Mesenchymal stem cell (in vitro differentiated cells and primary cell): Measurements from ENCODE around the gene ATG10.
"Not testable (repeated sequence)": the region's sequence is repeated elsewhere in the genome, so short reads cannot be mapped to it uniquely, and the experiment has no call there.

ENCODE experiments used
- DNase-seq: peaks from one replicate; pipeline ENCODE4 v3.0.0-alpha.2; 2013
- H2AFZ ChIP-seq: one replicate; pipeline ENCODE4 v1.6.1; 2013; ENCODE audit warnings: low read depth, mild to moderate bottlenecking, control low read depth, inconsistent platforms, low read length, moderate library complexity
- H2AK5ac ChIP-seq: 2 replicates; pipeline ENCODE4 v1.6.1; 2013; ENCODE audit warnings: low read length, moderate library complexity, mild to moderate bottlenecking, inconsistent platforms; ENCODE audit not compliant: severe bottlenecking
- H2BK120ac ChIP-seq: one replicate; pipeline ENCODE4 v1.6.1; 2013; ENCODE audit warnings: low read depth, mild to moderate bottlenecking, inconsistent platforms, low read length, moderate library complexity
- H2BK12ac ChIP-seq, 2 experiments: one replicate each; pipeline ENCODE4 v1.6.1; 2013; ENCODE audit warnings: inconsistent platforms in 2 of 2, low read length in 2 of 2, mild to moderate bottlenecking in 2 of 2, moderate library complexity in 2 of 2, control low read depth in 1 of 2
- H2BK15ac ChIP-seq: one replicate; pipeline ENCODE4 v1.6.1; 2013; ENCODE audit warnings: mild to moderate bottlenecking, low read depth, inconsistent platforms; ENCODE audit not compliant: poor library complexity, severe bottlenecking
- H2BK5ac ChIP-seq: 2 replicates; pipeline ENCODE4 v1.6.1; 2013; ENCODE audit warnings: low read depth, mild to moderate bottlenecking, low read length, control low read depth, inconsistent platforms; ENCODE audit not compliant: poor library complexity, severe bottlenecking
- H3K14ac ChIP-seq, 2 experiments: one replicate each; pipeline ENCODE4 v1.6.1; 2013; ENCODE audit warnings: inconsistent platforms in 2 of 2, low read length in 2 of 2, control low read depth in 1 of 2, mild to moderate bottlenecking in 1 of 2, moderate library complexity in 1 of 2
- H3K18ac ChIP-seq, 2 experiments: one replicate each; pipeline ENCODE4 v1.6.1; 2013; ENCODE audit warnings: inconsistent platforms in 2 of 2, low read length in 2 of 2, control low read depth in 1 of 2, low read depth in 1 of 2, mild to moderate bottlenecking in 1 of 2
- H3K23ac ChIP-seq, 2 experiments: one replicate each; pipeline ENCODE4 v1.6.1; 2013; ENCODE audit warnings: inconsistent platforms in 2 of 2, low read length in 2 of 2, mild to moderate bottlenecking in 2 of 2, moderate library complexity in 2 of 2, control low read depth in 1 of 2
- H3K27ac ChIP-seq: 2 replicates; pipeline ENCODE4 v1.5.1; 2013; ENCODE audit warnings: mild to moderate bottlenecking, moderate library complexity, low read length, control low read depth, inconsistent platforms; ENCODE audit not compliant: poor library complexity, severe bottlenecking
- H3K27me3 ChIP-seq, 2 experiments: 2 replicates each; pipeline versions ENCODE4 v1.6.1 to v1.7.0; 2013; ENCODE audit warnings: low read length in 2 of 2, mild to moderate bottlenecking in 2 of 2, moderate library complexity in 2 of 2, control low read depth in 1 of 2, inconsistent platforms in 1 of 2; ENCODE audit not compliant: control insufficient read depth in 1 of 2, insufficient read depth in 1 of 2
- H3K36me3 ChIP-seq, 2 experiments: 2 replicates each; pipeline versions ENCODE4 v1.6.1 to v1.7.0; 2013; ENCODE audit warnings: low read length in 2 of 2, control low read depth in 1 of 2, inconsistent platforms in 1 of 2, low read depth in 1 of 2, mild to moderate bottlenecking in 1 of 2; ENCODE audit not compliant: insufficient read depth in 2 of 2, control insufficient read depth in 1 of 2
- H3K4ac ChIP-seq, 2 experiments: one replicate each; pipeline ENCODE4 v1.6.1; 2013; ENCODE audit warnings: inconsistent platforms in 2 of 2, low read length in 2 of 2, mild to moderate bottlenecking in 2 of 2, moderate library complexity in 2 of 2, control low read depth in 1 of 2, low read depth in 1 of 2
- H3K4me1 ChIP-seq: 2 replicates; pipeline ENCODE4 v1.6.1; 2013; ENCODE audit warnings: low read depth, low read length, control low read depth; ENCODE audit not compliant: control insufficient read depth, insufficient read depth
- H3K4me2 ChIP-seq: 2 replicates; pipeline ENCODE4 v1.6.1; 2013; ENCODE audit warnings: low read length, mild to moderate bottlenecking, inconsistent platforms; ENCODE audit not compliant: poor library complexity, severe bottlenecking
- H3K4me3 ChIP-seq, 2 experiments: 2 replicates each; pipeline versions ENCODE4 v1.5.1 to v1.7.0; 2013; ENCODE audit warnings: low read length in 2 of 2, mild to moderate bottlenecking in 2 of 2, control low read depth in 1 of 2, low read depth in 1 of 2; ENCODE audit not compliant: insufficient read depth in 1 of 2
- H3K79me1 ChIP-seq: replicated peaks from 2 replicates; pipeline ENCODE4 v1.6.1; 2013; ENCODE audit warnings: mild to moderate bottlenecking, control low read depth, low read length, inconsistent platforms; ENCODE audit not compliant: poor library complexity, severe bottlenecking
- H3K9ac ChIP-seq: 2 replicates; pipeline ENCODE4 v1.7.0; 2013; ENCODE audit warnings: mild to moderate bottlenecking, low read length, moderate library complexity
- H3K9me3 ChIP-seq: 2 replicates; pipeline ENCODE4 v1.7.0; 2013; ENCODE audit warnings: mild to moderate bottlenecking, low read length; ENCODE audit not compliant: control insufficient read depth
- H4K8ac ChIP-seq: one replicate; pipeline ENCODE4 v1.6.1; 2013; ENCODE audit warnings: inconsistent platforms, mild to moderate bottlenecking, low read length, moderate library complexity
- H4K91ac ChIP-seq: one replicate; pipeline ENCODE4 v1.6.1; 2013; ENCODE audit warnings: mild to moderate bottlenecking, low read length, inconsistent platforms
- WGBS: methylation state at CpG from one replicate; pipeline ENCODE4 v1.1.7; 2013; ENCODE audit warnings: mixed read lengths; 5-methylcytosine and 5-hydroxymethylcytosine counted together

ATG10 gene

GRCh38 chr5:82011761-82012160, 39.9 kb downstream of the ATG10 start:
- no peak overlapping the region for H4K8ac ChIP-seq
- no peak overlapping the region for H4K91ac ChIP-seq
- H3K4ac ChIP-seq, result no peak overlapping the region
- H2BK120ac ChIP-seq, result no peak overlapping the region
- H2BK12ac ChIP-seq, result no peak overlapping the region
- H2AK5ac ChIP-seq, result no peak overlapping the region
- no peak for DNase-seq
- no peak overlapping the region for H3K23ac ChIP-seq
- WGBS, result no CpG with 5 or more reads among the region's 1 CpG
- no peak overlapping the region for H3K14ac ChIP-seq
- no peak overlapping the region for H2BK5ac ChIP-seq
- no peaks in the 10 kb centered on the region for H3K4me1 ChIP-seq
- no peak overlapping the region for H3K9ac ChIP-seq
- H2BK15ac ChIP-seq, result no peak overlapping the region
- no peak overlapping the region for H3K27ac ChIP-seq
- H3K79me1 ChIP-seq, result peaks cover 3% of the 10 kb centered on the region
- H3K4me2 ChIP-seq, result no peak overlapping the region
- H3K4me3 ChIP-seq, result no peak overlapping the region
- no peak overlapping the region for H3K18ac ChIP-seq
- H2AFZ ChIP-seq, result no peak overlapping the region
- peaks cover 2% of the 10 kb centered on the region for H3K9me3 ChIP-seq
- no peaks in the 10 kb centered on the region for H3K36me3 ChIP-seq
- H3K27me3 ChIP-seq, result no peaks in the 10 kb centered on the region

- H4K91ac ChIP-seq, H3K27ac ChIP-seq, H3K36me3 ChIP-seq, H3K4me1 ChIP-seq, H3K18ac ChIP-seq, H3K4ac ChIP-seq, H2AK5ac ChIP-seq, H3K79me1 ChIP-seq, H4K8ac ChIP-seq, H2AFZ ChIP-seq, H3K14ac ChIP-seq, H2BK5ac ChIP-seq, H3K9me3 ChIP-seq, H3K23ac ChIP-seq, H2BK15ac ChIP-seq, H3K27me3 ChIP-seq, H3K9ac ChIP-seq, H3K4me2 ChIP-seq, H2BK12ac ChIP-seq, DNase-seq, H2BK120ac ChIP-seq, H3K4me3 ChIP-seq: not testable (repeated sequence)
- 81% methylated on average over 2 of the region's 4 CpGs for WGBS
These were observed 42.8 kb downstream of the ATG10 start for GRCh38 chr5:82014644-82015043.

GRCh38 chr5:82018462-82018861, 46.6 kb downstream of the ATG10 start:
- no peak overlapping the region for H3K23ac ChIP-seq
- no peak overlapping the region for H2BK5ac ChIP-seq
- no peak overlapping the region for H4K8ac ChIP-seq
- H4K91ac ChIP-seq, result no peak overlapping the region
- peak overlapping the region in 1 of 2 experiments; percentile 57 for H3K18ac ChIP-seq
- no peaks in the 10 kb centered on the region for H3K79me1 ChIP-seq
- DNase-seq, result peak; percentile 52
- 65% methylated on average over 1 of the region's 1 CpG for WGBS
- no peak overlapping the region for H3K4ac ChIP-seq
- no peak overlapping the region for H2BK12ac ChIP-seq
- no peaks in the 10 kb centered on the region for H3K27me3 ChIP-seq
- H3K9ac ChIP-seq, result no peak overlapping the region
- no peak overlapping the region for H2BK120ac ChIP-seq
- H3K9me3 ChIP-seq, result peaks cover 2% of the 10 kb centered on the region
- H3K4me2 ChIP-seq, result no peak overlapping the region
- no peak overlapping the region for H2AK5ac ChIP-seq
- no peak overlapping the region for H3K27ac ChIP-seq
- H3K14ac ChIP-seq, result no peak overlapping the region
- no peaks in the 10 kb centered on the region for H3K36me3 ChIP-seq
- H2BK15ac ChIP-seq, result no peak overlapping the region
- no peak overlapping the region for H2AFZ ChIP-seq
- H3K4me1 ChIP-seq, result peaks cover 3% of the 10 kb centered on the region
- H3K4me3 ChIP-seq, result no peak overlapping the region

- Histone ChIP-seq H3K9me3 (peaks cover 2% of the 10 kb centered on the region), H3K36me3 (no peaks in the 10 kb centered on the region), H3K27me3 (no peaks in the 10 kb centered on the region), H4K8ac (no peak overlapping the region), H3K9ac (no peak overlapping the region), H3K4me1 (peaks cover 3% of the 10 kb centered on the region), H2BK15ac (no peak overlapping the region), H3K27ac (no peak overlapping the region), H2BK5ac (no peak overlapping the region), H2BK120ac (no peak overlapping the region), H3K79me1 (no peaks in the 10 kb centered on the region), H3K4me2 (no peak overlapping the region), H3K14ac (no peak overlapping the region), H2BK12ac (no peak overlapping the region), H3K4me3 (no peak overlapping the region), H2AK5ac (no peak overlapping the region), H3K23ac (no peak overlapping the region), H3K4ac (no peak overlapping the region), H2AFZ (no peak overlapping the region), H3K18ac (no peak overlapping the region), H4K91ac (no peak overlapping the region)
- 72% methylated on average over 4 of the region's 5 CpGs for WGBS
- no peak for DNase-seq
These were observed 47.7 kb downstream of the ATG10 start for GRCh38 chr5:82019342-82020138.
